H1 (cell line): ENCODE results near the gene ABHD4. TPM values are rescaled to one million over a fixed set of nuclear protein-coding genes. Genes with fewer than 3 reads are reported as not detected.

Experiments used
- CTCF ChIA-PET: fragments of 300-600 bp; sonication (Branson Sonifier 250); formaldehyde crosslinking; loops from one replicate; lab custom pipeline; 2021; ENCODE audit not compliant: partially characterized antibody; lab: Charles Lee
- POLR2A ChIA-PET: fragments of 300-600 bp; sonication (Branson Sonifier 250); formaldehyde crosslinking; loops from one replicate; lab custom pipeline; 2021; ENCODE audit warnings: inconsistent platforms; ENCODE audit not compliant: partially characterized antibody; lab: Charles Lee
- DNase-seq, 2 experiments: peaks; one replicate each; pipeline versions ENCODE4 v3.0.0 to v3.0.0-alpha.2; 2010 to 2022; ENCODE audit warnings: low spot score in 2 of 2, low read depth in 1 of 2, mixed read lengths in 1 of 2
- FAIRE-seq: peaks from 2 replicates; lab custom pipeline; 2011; peaks lifted over from hg19 to GRCh38; lab: Jason Lieb, UNC
- H2AFZ ChIP-seq: 2 replicates; pipeline ENCODE4 v1.8.1; 2012; ENCODE audit warnings: low read length, inconsistent platforms
- H2AK5ac ChIP-seq: 2 replicates; pipeline ENCODE4 v1.6.1; 2013; ENCODE audit warnings: low read depth, low read length
- H2BK120ac ChIP-seq: replicated peaks from 2 replicates; pipeline ENCODE3; 2013; ENCODE audit warnings: low read depth, low read length, inconsistent platforms
- H2BK12ac ChIP-seq: 2 replicates; pipeline ENCODE4 v1.6.1; 2013; ENCODE audit warnings: low read depth, low read length
- H2BK15ac ChIP-seq: 2 replicates; pipeline ENCODE4 v1.6.1; 2013; ENCODE audit warnings: low read length
- H2BK20ac ChIP-seq: 2 replicates; pipeline ENCODE4 v1.6.1; 2013; ENCODE audit warnings: low read length
- H2BK5ac ChIP-seq: 2 replicates; pipeline ENCODE4 v1.6.1; 2013; ENCODE audit warnings: low read depth, low read length
- H3K14ac ChIP-seq: 2 replicates; pipeline ENCODE4 v1.6.1; 2013; ENCODE audit warnings: inconsistent platforms; ENCODE audit not compliant: insufficient read length
- H3K18ac ChIP-seq: 2 replicates; pipeline ENCODE4 v1.6.1; 2013; ENCODE audit warnings: low read length; ENCODE audit errors: extremely low read depth
- H3K23ac ChIP-seq: 2 replicates; pipeline ENCODE4 v1.6.1; 2013; ENCODE audit warnings: inconsistent platforms; ENCODE audit not compliant: insufficient read length
- H3K23me2 ChIP-seq: 2 replicates; pipeline ENCODE4 v1.6.1; 2013; ENCODE audit warnings: low read depth, low read length
- H3K27ac ChIP-seq: 2 replicates; pipeline ENCODE4 v1.6.1; 2011; ENCODE audit warnings: low read depth, low read length, inconsistent platforms
- H3K27me3 ChIP-seq, 4 experiments: replicated peaks in 1 of 4; 1 replicate in 1 of 4; 2 replicates in 3 of 4; pipeline versions ENCODE4 v1.6.1 to v1.8.1; 2011 to 2013; ENCODE audit warnings: low read length in 3 of 4, mild to moderate bottlenecking in 3 of 4, inconsistent platforms in 2 of 4, mixed read lengths in 2 of 4, moderate library complexity in 1 of 4; ENCODE audit not compliant: control insufficient read depth in 3 of 4, insufficient read depth in 3 of 4; ENCODE audit errors: extremely low read depth in 1 of 4
- H3K36me3 ChIP-seq, 4 experiments: 2 replicates each; pipeline versions ENCODE4 v1.6.1 to v1.8.1; 2011 to 2013; ENCODE audit warnings: mild to moderate bottlenecking in 4 of 4, low read length in 3 of 4, moderate library complexity in 2 of 4, control low read depth in 1 of 4, inconsistent platforms in 1 of 4; ENCODE audit not compliant: insufficient read depth in 4 of 4, control insufficient read depth in 2 of 4
- H3K4ac ChIP-seq: replicated peaks from 2 replicates; pipeline ENCODE3; 2013; ENCODE audit warnings: low read length, low read depth, mixed read lengths, inconsistent platforms; ENCODE audit not compliant: insufficient read length
- H3K4me1 ChIP-seq, 4 experiments: replicated peaks in 1 of 4; 1 replicate in 1 of 4; 2 replicates in 3 of 4; pipeline versions ENCODE4 v1.6.1 to v1.8.1; 2011 to 2013; ENCODE audit warnings: low read length in 3 of 4, inconsistent platforms in 2 of 4, mixed read lengths in 1 of 4; ENCODE audit not compliant: insufficient read depth in 4 of 4, control insufficient read depth in 3 of 4
- H3K4me2 ChIP-seq, 2 experiments: 2 replicates each; pipeline versions ENCODE4 v1.6.1 to v1.8.1; 2011 to 2013; ENCODE audit warnings: low read depth in 2 of 2, low read length in 2 of 2, control low read depth in 1 of 2, inconsistent platforms in 1 of 2, mild to moderate bottlenecking in 1 of 2; ENCODE audit not compliant: insufficient read depth in 1 of 2
- H3K4me3 ChIP-seq, 4 experiments: fragments of 200-600, 300-600 bp in 1 of 4; sonication (generic), shearing (Covaris generic), sonication (Bioruptor Twin) in 1 of 4; 2 replicates each; pipeline versions ENCODE4 v1.5.1 to v1.8.1; 2011 to 2016; ENCODE audit warnings: low read length in 4 of 4, low read depth in 3 of 4, control low read depth in 2 of 4, inconsistent platforms in 2 of 4, mild to moderate bottlenecking in 2 of 4, mixed read lengths in 1 of 4, moderate library complexity in 1 of 4; ENCODE audit not compliant: insufficient read depth in 2 of 4; ENCODE audit errors: extremely low read depth in 1 of 4
- H3K56ac ChIP-seq: replicated peaks from 2 replicates; pipeline ENCODE3; 2013; ENCODE audit warnings: low read depth, mild to moderate bottlenecking, mixed read lengths, low read length, inconsistent platforms; ENCODE audit not compliant: insufficient read length
- H3K79me1 ChIP-seq: 2 replicates; pipeline ENCODE4 v1.6.1; 2013; ENCODE audit warnings: low read depth, low read length, control low read depth
- H3K79me2 ChIP-seq, 2 experiments: 2 replicates each; pipeline versions ENCODE4 v1.6.1 to v1.8.1; 2012 to 2013; ENCODE audit warnings: low read length in 2 of 2, mild to moderate bottlenecking in 2 of 2, inconsistent platforms in 1 of 2; ENCODE audit not compliant: insufficient read depth in 2 of 2, control insufficient read depth in 1 of 2
- H3K9ac ChIP-seq, 4 experiments: replicated peaks in 1 of 4; 1 replicate in 1 of 4; 2 replicates in 3 of 4; pipeline versions ENCODE4 v1.6.1 to v1.8.1; 2011 to 2013; ENCODE audit warnings: low read depth in 3 of 4, low read length in 3 of 4, control low read depth in 2 of 4, mild to moderate bottlenecking in 2 of 4, moderate library complexity in 2 of 4, inconsistent platforms in 1 of 4; ENCODE audit errors: extremely low read depth in 1 of 4
- H3K9me3 ChIP-seq, 2 experiments: 2 replicates each; pipeline versions ENCODE4 v1.6.1 to v1.8.1; 2012 to 2013; ENCODE audit warnings: mild to moderate bottlenecking in 2 of 2, moderate library complexity in 2 of 2, control low read depth in 1 of 2, inconsistent platforms in 1 of 2, low read depth in 1 of 2, low read length in 1 of 2, mixed read lengths in 1 of 2; ENCODE audit not compliant: insufficient read depth in 2 of 2
- H4K20me1 ChIP-seq, 2 experiments: replicated peaks in 1 of 2; 2 replicates each; pipeline versions ENCODE3 to v1.8.1; 2011 to 2013; ENCODE audit warnings: inconsistent platforms in 2 of 2, low read length in 2 of 2, mild to moderate bottlenecking in 1 of 2; ENCODE audit not compliant: insufficient read depth in 2 of 2, control insufficient read depth in 1 of 2
- H4K5ac ChIP-seq: 2 replicates; pipeline ENCODE4 v1.6.1; 2013; ENCODE audit warnings: low read length, low read depth, mixed read lengths, inconsistent platforms; ENCODE audit not compliant: insufficient read length
- H4K8ac ChIP-seq: 2 replicates; pipeline ENCODE4 v1.8.0; 2013; ENCODE audit warnings: mild to moderate bottlenecking, moderate library complexity, low read length, inconsistent platforms; ENCODE audit not compliant: insufficient read depth; ENCODE audit errors: extremely low read depth
- H4K91ac ChIP-seq: replicated peaks from 2 replicates; pipeline ENCODE3; 2013; ENCODE audit warnings: low read length, mixed read lengths, inconsistent platforms; ENCODE audit not compliant: insufficient read length
- BRCA1 ChIP-seq: IDR thresholded peaks from 2 replicates; pipeline ENCODE4 v1.6.1; 2012; ENCODE audit warnings: low read depth, low read length, improper control_type of control experiment
- CBX5 ChIP-seq: fragments of 300-800, 300-1000 bp; sonication (generic); IDR thresholded peaks from 2 replicates; pipeline ENCODE4 v1.7.1; 2016; ENCODE audit warnings: antibody characterized with exemption, low read length, low read depth
- CREB1 ChIP-seq: IDR thresholded peaks from 2 replicates; pipeline ENCODE4 v1.6.1; 2012; ENCODE audit warnings: inconsistent platforms
- FOSL1 ChIP-seq: IDR thresholded peaks from 2 replicates; pipeline ENCODE4 v1.6.1; 2011; ENCODE audit warnings: mild to moderate bottlenecking, low read depth, low read length, moderate library complexity; ENCODE audit not compliant: insufficient read depth
- JUND ChIP-seq: IDR thresholded peaks from 2 replicates; pipeline ENCODE4 v1.6.1; 2011; ENCODE audit warnings: mild to moderate bottlenecking, improper control_type of control experiment, low read length
- KDM4A ChIP-seq: IDR thresholded peaks from one replicate; pipeline ENCODE4 v1.7.1; 2012; ENCODE audit warnings: low read depth, mild to moderate bottlenecking, moderate library complexity, low read length, inconsistent platforms; ENCODE audit not compliant: severe bottlenecking
- MAX ChIP-seq: IDR thresholded peaks from 2 replicates; pipeline ENCODE4 v1.6.1; 2012; ENCODE audit warnings: inconsistent platforms
- PHF8 ChIP-seq: fragments of 200-600 bp; sonication (generic); conservative IDR thresholded peaks from 2 replicates; pipeline ENCODE4 v1.7.1; 2012; ENCODE audit warnings: low read depth, mild to moderate bottlenecking, inconsistent platforms, low read length, moderate library complexity
- RAD21 ChIP-seq, 2 experiments: IDR thresholded peaks in 1 of 2; conservative IDR thresholded peaks in 1 of 2; 2 replicates each; pipeline ENCODE4 v1.6.1; 2011; ENCODE audit warnings: low read depth in 2 of 2, low read length in 2 of 2, improper control_type of control experiment in 1 of 2, inconsistent platforms in 1 of 2, mild to moderate bottlenecking in 1 of 2, moderate library complexity in 1 of 2
- RBBP5 ChIP-seq: IDR thresholded peaks from 2 replicates; pipeline ENCODE4 v1.7.1; 2012; ENCODE audit warnings: low read depth, mild to moderate bottlenecking, inconsistent platforms, low read length, moderate library complexity, borderline replicate concordance
- RFX5 ChIP-seq: IDR thresholded peaks from 2 replicates; pipeline ENCODE4 v1.6.1; 2011; ENCODE audit warnings: low read depth, low read length, improper control_type of control experiment, borderline replicate concordance
- TAF1 ChIP-seq: IDR thresholded peaks from 2 replicates; pipeline ENCODE4 v1.6.1; 2011; ENCODE audit warnings: mild to moderate bottlenecking, low read depth, low read length
- WGBS, 2 experiments: shearing (Covaris generic) in 1 of 2; methylation state at CpG; one replicate each; pipeline versions ENCODE4 v1.1.6 to v1.1.7; 2013 to 2015; ENCODE audit warnings: low lambda C conversion rate in 2 of 2, mixed read lengths in 2 of 2, inconsistent platforms in 1 of 2, low coverage in 1 of 2, missing lambda C conversion rate in 1 of 2; ENCODE audit not compliant: insufficient replicate concordance in 2 of 2, insufficient coverage in 1 of 2, insufficient read length in 1 of 2; ENCODE audit errors: extremely low coverage in 1 of 2, missing lambda C conversion rate in 1 of 2; 5-methylcytosine and 5-hydroxymethylcytosine counted together
- polyA plus RNA-seq, 7 experiments: library from polyadenylated mRNA; depleted of rRNA in 3 of 7; stranded (reverse) in 5 of 7; unstranded in 2 of 7; fragments of >200 nt in 5 of 7; fragments of 200-250 nt in 2 of 7; gene quantifications; 1 replicate in 5 of 7; 2 replicates in 1 of 7; 4 replicates in 1 of 7; pipeline versions ENCODE4 v1.2.1 to v1.2.3, GENCODE V29; 2011 to 2013; ENCODE audit warnings: missing spikeins in 2 of 7, mixed read lengths in 2 of 7
- total RNA-seq: library from RNA; stranded (reverse); fragmentation: NEBNext Ultra II Directional; extraction: Animal tissue kit (Norgen Biotek cat#: 25700); gene quantifications from 2 replicates; pipeline ENCODE4 v1.2.1, GENCODE V29; 2021

ABHD4 gene
- total and polyA plus RNA-seq, 2 of the 8 experiments (the other 6 are each of a cell fraction or from before 2014, with no cell fraction given), result 32.4 to 42.9 TPM

GRCh38 chr14:22627506-22628263 is 29.6 kb downstream of the ABHD4 start:
- no peaks in the 10 kb centered on the region for H3K79me2 ChIP-seq
- no peak overlapping the region for H3K4me3 ChIP-seq
- FAIRE-seq (no peak), DNase-seq (no peak)
- no peaks in the 10 kb centered on the region for H3K36me3 ChIP-seq
- no peak overlapping the region for H2AK5ac ChIP-seq
- no peak overlapping the region for H2BK5ac ChIP-seq
- H3K18ac ChIP-seq, result no peak overlapping the region
- peaks cover 2% of the 10 kb centered on the region; the same call in 1 of the 2 replicates for H3K23me2 ChIP-seq
- H3K4me2 ChIP-seq, result no peak overlapping the region; a peak in 1 of 4 replicates
- no peak overlapping the region; a peak in 1 of 7 replicates for H3K9ac ChIP-seq
- H3K79me1 ChIP-seq, result no peaks in the 10 kb centered on the region
- H3K14ac ChIP-seq, result no peak overlapping the region
- H4K91ac ChIP-seq, result no peak overlapping the region
- H3K9me3 ChIP-seq, result peaks cover 9 to 11% of the 10 kb centered on the region in 2 experiments; a peak in 2 of 4 replicates
- peaks cover 0 to 9% (median 4%) of the 10 kb centered on the region in 4 experiments; a peak in 3 of 7 replicates for H3K4me1 ChIP-seq
- H2BK15ac ChIP-seq, result no peak overlapping the region
- H3K56ac ChIP-seq, result no peak overlapping the region
- H2BK12ac ChIP-seq, result no peak overlapping the region
- ChIA-PET POLR2A (no interaction called here), CTCF (interaction anchor here (0.6 kb wide), 1 partner anchor 124 kb away, joined by 3 read pairs; no protein-coding TSS in a partner anchor)
- no peak overlapping the region for H2BK20ac ChIP-seq
- H3K27ac ChIP-seq, result no peak overlapping the region
- no peak overlapping the region for H4K5ac ChIP-seq
- no peak overlapping the region for H3K4ac ChIP-seq
- H3K27me3 ChIP-seq, result no peaks in the 10 kb centered on the region
- no peaks in the 10 kb centered on the region for H4K20me1 ChIP-seq
- H2BK120ac ChIP-seq, result no peak overlapping the region
- H2AFZ ChIP-seq, result 0 out of 2 replicates have a peak overlapping the region, but pooled peaks have one; percentile 85
- H4K8ac ChIP-seq, result no peak overlapping the region
- no peak overlapping the region for H3K23ac ChIP-seq
- 82% methylated on average over 7 of the region's 7 CpGs; no CpG with 5 or more reads in 1 of the 2 experiments for WGBS, 2 experiments
- TF ChIP-seq JUND, result no peak
- no peak for TF ChIP-seq PHF8
- no peak for TF ChIP-seq RBBP5
- TF ChIP-seq RFX5, result no peak
- TF ChIP-seq KDM4A, result no peak
- TF ChIP-seq BRCA1, result no peak
- TF ChIP-seq FOSL1, result no peak
- no peak for TF ChIP-seq MAX
- no peak for TF ChIP-seq CBX5
- no peak for TF ChIP-seq TAF1
- TF ChIP-seq RAD21 (IDR thresholded peaks at IDR 0.05 in 1 of 2, conservative IDR thresholded peaks at IDR 0.05 in 1 of 2; ENCODE audit: low read depth in 2 of 2, low read length in 2 of 2), result no peak
- no peak for TF ChIP-seq CREB1
